Measurements from ENCODE around the gene E4F1.

- TF ChIP-seq MAX (IDR thresholded peaks at IDR 0.05) (no peak), CTCF (IDR thresholded peaks at IDR 0.05; ENCODE audit: control extremely low read depth in 1 of 3, insufficient read depth in 1 of 3, low read depth in 1 of 3, low read length in 3 of 3) (no peak), SUZ12 (IDR thresholded peaks at IDR 0.05; ENCODE audit: low read length) (no peak), POLR2A (IDR thresholded peaks at IDR 0.05; ENCODE audit: control extremely low read depth in 1 of 2, low read depth in 2 of 2, low read length in 2 of 2) (no peak), ZNF274 (IDR thresholded peaks at IDR 0.05; ENCODE audit: borderline replicate concordance, extremely low read depth, low read length) (no peak), RNF2 (IDR thresholded peaks at IDR 0.05; ENCODE audit: borderline replicate concordance, low read depth, low read length, missing control alignments, poor library complexity, severe bottlenecking) (no peak), CHD2 (IDR thresholded peaks at IDR 0.05; ENCODE audit: low read length) (no peak), TAF1 (IDR thresholded peaks at IDR 0.05; ENCODE audit: low read depth, low read length) (no peak)
These were observed 20.4 kb downstream of the E4F1 start for GRCh38 chr16:2243781-2244180.
